Suppressor macrophage treated with lipopolysaccharide for 4 hours (primary cell): ENCODE results near the gene AK9.
"Not testable (repeated sequence)": the region's sequence is repeated elsewhere in the genome, so short reads cannot be mapped to it uniquely, and the experiment has no call there.

Experiments used
- DNase-seq: peaks from one replicate; pipeline ENCODE4 v3.0.0-alpha.2; 2020

AK9 gene

DNA sequence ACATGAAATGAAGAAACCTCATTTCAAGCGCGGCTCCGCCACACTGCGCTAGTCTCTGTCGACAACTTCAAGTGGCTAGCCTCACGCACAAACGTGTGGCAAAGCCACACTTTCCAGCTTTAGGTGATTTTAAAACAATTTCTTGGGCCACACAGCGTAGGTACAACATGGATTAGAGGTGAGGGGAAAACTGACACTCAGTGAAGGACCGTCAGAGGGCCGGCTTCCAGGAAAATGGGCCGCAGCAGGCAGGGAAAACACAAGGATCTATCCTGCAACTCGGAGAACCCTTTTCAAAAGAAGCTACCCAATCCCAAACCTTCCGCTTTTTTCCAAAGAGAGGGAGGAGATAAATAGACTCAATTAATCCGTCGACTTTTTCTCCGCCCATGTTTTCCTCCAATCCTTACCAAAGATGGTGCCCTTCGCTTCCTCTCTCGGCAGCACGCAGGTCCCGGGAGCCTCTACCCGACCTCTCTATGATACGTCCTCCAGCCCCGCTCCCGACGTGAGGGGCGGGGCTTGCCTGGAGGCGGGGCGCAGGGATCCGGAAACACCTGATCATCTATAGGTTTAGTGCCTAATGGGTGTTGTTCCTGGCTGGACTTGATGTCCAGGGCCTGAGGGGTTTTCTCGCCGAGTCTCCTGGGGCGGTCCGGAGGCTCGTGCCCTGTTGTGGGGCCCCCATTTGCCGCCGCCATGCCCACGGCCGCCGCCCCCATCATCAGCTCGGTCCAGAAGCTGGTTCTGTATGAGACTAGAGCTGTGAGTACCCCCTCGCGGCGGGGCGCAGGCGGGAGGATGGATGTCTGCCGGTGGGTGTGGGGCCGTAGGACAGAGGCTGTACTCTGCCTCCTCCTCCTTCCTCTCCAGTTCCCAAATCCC is at the start of gene AK9, which contains the start of gene FIG4:
Gene AK9, minus strand, starts transcription at position 466 of the 885 bp plus-strand sequence. CDS start 15,457 bp downstream, outside the sequence.
Gene FIG4, plus strand, starts transcription at position 560 of the 885 bp plus-strand sequence. Its CDS starts 140 bp downstream, at position 700.
- DNase-seq, result peak; percentile 96

DNA sequence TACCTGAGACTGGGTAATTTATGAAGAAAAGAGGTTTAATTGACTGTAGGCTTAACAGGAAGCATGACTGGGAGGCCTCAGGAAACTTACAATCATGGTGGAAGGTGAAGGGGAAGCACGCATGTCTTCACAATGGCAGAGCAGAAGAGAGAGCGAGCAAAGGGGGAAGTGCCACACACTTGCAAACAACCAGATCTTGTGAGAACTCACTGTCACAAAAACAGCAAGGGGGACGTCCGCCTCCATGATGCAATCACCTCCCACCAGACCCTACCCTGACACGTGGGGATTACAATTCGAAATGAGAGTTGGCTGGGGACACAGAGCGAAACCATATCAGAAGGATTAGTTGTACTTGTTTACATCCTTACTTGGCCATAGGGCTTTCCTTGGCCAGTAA is 49.8 kb upstream of the AK9 start:
- peak; percentile 42 for DNase-seq

DNA sequence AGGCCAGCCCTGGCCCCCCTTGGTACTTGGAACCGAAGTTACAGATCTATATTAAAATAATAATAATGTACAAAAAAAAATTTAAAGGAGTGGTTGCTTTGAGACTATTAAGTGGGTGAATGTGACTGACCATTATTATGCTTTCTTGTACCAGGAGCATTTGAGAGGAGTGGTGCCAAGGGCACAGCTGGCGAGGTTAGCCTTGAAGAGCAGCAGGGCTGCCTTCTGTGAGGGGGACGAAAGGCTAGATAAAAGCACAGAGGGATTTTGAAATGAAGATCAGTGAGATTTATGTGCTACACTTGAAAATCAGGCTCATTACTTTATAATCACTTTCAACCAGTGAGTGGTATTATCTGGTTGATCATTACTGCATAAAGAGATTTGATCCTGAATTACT is 48.7 kb upstream of the AK9 start:
- DNase-seq, result no peak

DNA sequence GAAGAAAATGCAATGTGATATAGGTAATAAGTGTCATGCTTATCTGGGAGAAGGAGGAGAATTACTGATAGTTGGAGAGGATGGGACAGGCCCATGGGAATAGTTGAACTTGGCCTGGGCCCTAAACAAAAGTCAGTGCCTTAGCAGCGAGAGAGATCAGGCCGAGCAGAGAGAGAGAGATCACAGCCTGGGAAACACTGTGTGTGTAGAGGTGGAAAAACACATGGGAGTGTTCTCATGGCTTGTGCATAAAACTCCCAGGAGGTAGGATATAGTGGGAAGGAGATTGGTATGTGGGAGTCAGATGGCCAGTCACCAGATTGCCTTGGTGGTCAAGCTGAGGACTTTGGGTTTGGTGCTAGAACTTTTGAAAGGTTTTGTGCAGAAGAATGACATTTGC is 47.7 kb upstream of the AK9 start:
- no peak for DNase-seq

DNA sequence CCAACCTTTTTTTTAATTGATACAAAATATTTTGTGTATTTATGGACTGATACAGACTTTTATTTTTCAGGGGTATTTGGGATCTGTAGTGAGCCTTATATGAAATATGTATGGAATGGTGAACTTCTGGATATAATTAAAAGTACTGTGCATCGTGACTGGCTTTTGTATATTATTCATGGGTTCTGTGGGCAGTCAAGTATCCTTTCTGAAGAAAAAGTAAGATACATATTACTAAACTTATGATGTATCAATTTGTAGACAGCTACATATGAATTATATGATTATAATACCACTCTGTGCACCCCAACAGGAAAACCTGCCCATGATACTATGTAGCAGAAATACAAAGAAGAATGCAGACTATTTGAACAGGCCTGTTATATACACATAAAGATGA is 47.3 kb upstream of the AK9 start:
- no peak for DNase-seq

DNA sequence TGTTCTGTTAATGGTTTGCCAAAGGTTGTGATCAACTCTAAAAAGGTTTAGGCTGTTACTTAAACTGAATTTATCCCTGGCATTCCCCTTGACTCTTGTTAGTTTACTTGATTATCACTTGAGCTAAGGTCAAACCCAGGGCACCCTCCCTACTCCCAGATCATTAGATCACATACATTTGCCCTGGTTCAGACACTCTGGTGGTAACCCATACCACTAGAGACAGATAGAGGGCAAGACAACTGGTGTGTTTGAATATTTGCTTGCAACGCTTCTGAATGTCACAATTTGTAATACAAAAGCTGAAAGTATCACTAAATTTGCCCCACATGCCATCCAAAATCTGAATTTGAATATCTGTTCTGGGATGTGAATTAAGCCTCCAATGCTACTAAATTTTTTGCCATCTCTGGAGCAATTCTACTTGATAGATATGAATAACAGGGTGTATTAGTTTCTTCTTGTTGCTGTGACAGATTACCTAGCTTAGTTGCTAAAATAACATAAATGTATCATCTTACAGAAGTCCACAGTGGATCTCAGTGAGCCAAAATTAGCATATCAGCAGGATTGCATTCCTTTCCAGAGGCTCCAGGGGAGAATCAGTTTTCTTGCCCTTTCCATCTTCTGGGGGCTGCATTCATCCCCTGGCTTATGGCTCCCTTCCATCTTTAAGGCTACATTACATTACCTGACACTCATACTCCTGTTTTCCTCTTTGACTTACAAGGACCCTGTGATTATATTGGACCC is 45.4 kb upstream of the AK9 start:
- no peak for DNase-seq

DNA sequence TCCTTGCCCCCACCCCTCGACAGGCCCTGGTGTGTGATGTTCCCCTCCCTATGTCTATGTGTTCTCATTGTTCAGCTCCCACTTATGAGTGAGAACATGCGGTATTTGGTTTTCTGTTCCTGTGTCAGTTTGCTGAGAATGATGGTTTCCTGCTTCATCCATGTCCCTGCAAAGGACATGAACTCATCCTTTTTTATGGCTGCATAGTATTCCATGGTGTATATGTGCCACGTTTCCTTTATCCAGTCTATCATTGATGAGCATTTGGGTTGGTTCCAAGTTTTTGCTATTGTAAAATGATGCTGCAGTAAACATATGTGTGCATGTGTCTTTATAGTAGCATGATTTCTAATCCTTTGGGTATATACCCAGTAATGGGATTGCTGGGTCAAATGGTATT is 34.2 kb upstream of the AK9 start:
- not testable (repeated sequence) for DNase-seq

DNA sequence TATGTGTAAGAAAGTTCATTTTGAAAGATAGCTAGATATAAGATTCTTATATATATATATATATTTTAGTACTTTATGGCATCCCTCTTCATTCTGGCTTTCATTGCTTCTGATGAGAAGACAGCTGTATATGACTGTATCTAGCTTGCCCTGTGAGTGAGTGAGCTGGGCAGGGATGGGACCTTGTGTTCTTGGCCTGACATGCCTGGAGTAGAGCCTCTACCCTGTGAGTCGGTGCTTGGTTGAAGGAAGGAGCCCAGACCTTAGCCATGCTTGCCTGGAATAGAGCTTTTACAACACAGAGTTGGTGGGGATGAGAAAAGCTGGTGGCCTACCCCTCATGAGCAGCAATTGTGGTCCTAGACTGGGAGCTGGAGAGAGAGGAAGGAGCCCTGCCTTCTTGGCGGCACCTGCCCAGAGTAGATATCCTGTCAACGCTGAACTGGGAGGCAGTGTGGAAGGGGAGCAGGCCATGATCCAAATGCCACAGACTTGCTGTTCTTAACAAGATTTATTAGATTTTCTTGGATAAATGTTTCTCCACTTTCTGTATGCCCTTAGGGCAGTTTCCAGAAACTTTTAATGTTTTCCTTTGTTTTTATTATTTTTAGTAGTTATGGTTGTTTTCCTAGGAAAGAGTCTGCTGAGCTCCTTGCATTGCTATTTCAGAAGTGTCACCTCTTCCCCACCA is 31.7 kb upstream of the AK9 start:
- no peak for DNase-seq

DNA sequence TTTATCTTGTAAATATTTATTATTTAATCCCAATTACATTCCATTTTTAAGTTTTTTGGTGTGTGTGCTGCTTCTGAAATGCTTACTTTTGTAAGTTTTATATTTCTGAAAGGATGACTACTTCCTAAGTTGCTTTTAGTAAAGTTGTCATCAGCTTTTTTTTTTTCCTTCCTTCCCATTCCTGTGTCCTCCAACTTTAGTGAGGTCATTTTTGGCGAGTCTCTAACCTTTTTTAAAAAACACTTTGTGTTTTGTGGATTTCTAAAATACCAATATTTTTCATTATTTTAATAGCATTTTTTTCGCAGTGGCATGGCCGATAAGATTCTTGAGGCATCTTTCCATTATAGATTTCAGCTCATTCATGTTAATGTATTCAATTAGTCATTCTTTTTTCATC is 31.0 kb upstream of the AK9 start:
- DNase-seq, result no peak

DNA sequence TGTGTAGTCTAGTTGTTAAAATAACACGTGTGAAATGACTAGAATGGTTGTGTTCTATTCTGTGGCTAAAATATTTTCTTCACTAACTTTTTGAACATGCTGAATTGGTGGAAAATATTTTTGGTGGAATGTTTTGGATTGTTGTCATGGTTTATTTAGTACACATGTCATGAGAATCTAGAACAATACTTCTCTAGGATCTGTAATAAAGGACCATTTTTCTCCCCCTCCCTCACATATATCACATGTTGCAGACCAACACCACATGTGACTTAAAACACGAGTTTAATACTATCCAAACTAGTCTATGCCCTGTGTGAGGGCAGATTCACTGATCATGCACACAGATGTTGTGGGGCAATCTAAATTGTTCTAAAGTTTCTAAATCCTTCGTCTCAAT is 29.3 kb upstream of the AK9 start:
- no peak for DNase-seq

DNA sequence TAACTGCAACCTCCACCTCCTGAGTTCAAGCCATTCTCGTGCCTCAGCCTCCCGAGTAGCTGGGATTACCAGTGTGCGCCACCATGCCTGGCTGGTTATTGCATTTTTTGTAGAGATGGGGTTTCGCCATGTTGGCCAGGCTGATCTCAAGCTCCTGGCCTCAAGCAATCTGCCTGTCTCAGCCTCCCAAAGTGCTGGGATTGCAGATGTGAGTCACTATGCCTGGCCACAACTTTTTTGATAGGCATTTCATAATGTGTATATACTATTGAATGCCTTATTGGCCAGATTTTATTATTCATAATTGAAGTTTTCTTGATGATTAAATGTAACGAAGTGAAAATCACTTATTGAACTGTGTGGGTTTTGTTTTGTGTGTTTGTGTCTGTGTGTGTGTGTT is 28.0 kb upstream of the AK9 start:
- DNase-seq, result no peak

DNA sequence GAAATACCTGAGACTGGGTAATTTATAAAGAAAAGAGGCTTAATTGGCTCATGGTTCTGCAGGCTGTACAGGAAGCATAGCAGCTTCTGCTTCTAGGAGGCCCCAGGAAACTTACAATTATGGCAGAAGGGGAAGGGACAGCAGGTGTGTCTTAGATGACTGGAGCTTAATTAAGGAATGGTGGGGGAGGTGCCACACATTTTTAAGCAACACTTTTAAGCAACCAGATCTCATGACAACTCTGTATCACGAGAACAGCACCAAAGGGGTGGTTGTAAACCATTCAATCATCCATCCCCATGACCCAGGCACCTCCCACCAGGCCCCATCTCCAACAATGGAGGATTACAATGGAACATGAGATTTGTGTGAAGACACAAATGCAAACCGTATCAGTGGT is 27.0 kb upstream of the AK9 start:
- no peak for DNase-seq

DNA sequence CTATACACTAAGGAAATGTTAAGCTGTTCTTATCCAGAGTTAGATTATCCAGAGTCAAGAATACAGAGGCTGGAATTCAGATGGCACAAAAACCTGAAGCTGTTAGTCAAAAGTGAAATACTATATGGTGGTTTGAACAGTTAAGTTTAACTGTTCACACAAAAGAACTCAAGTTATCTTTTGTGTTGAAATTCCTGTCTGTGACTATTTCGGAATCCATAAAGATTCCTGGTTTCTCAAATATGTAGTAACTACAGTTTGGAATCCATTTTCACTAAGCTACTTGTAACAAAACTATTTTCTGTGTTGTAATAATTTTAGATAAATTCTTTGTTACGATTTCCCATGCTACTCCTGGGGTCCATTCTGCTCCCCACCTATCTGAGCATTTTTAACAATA is 24.6 kb upstream of the AK9 start:
- DNase-seq, result no peak

DNA sequence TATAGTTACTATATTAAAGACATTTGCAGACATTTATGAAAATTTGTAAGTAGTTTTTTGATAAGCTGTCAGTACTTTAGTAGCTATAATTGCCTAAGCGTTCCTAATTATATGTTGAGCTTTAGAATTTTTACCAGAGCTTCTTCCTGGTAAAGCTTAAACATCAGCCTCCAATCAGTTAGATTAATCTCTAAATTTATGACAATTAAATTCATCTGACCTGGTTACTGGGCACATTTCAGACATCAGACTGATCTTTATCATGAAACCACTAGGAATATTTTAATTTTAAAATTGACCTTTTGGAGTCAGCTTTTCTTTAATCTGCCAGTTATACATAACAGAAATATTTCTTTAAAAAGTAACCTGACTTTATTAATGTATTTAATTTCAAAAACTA is 23.6 kb upstream of the AK9 start:
- DNase-seq, result no peak

DNA sequence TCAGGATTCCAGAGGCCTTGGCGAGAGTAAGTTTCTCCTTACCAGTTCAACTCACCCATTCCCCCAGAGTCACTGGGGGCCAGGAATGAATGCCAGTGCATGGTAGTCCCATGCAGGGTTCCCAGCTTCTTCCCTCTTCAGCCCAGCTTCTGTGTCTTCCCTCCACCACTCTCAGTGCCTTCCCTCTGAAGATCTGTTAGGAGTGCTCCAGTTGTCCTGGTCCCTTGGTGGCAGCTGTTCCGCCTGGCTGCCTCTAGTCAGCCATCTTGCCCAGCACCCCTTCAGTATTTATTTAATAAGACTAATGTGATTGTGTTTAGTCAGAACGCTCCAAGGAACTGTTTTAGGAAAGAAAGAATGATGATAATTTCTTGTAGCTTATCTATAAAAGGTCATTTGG is 23.2 kb upstream of the AK9 start:
- DNase-seq, result no peak

DNA sequence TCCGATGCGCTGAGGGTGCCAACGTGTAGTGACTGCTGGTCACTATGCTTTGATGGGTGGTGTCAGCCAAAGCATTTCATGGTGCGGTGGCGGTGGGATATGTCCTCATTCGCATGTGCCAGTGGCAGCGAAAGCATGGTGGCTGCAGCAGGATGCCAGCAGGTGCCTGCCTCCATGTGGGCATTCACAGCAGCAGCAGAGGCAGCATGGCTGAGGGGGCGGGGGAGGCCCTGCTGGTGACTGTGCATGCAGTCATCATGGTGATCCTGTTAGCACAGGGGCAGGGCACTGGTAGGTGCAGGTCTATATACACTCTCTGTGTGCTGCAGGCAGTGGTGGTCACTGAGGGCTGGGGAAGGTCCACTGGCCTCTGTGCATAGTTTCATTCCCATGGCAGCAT is 22.1 kb upstream of the AK9 start:
- no peak for DNase-seq

DNA sequence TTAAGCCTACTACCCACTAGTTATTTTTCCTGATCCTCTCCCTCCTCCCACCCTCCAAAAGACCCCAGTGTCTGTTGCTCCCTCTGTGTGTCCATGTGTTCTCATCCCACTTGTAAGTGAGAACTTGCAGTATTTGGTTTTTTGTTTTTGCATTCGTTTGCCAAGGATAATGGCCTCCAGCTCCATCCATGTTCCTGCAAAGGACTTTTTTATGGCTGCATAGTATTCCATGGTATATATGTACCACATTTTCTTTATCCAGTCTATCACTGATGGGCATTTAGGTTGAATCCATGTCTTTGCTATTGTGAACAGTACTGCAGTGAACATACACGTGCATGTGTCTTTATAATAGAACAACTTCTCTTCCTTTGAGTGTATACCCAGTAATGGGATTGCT is 17.1 kb upstream of the AK9 start:
- not testable (repeated sequence) for DNase-seq

DNA sequence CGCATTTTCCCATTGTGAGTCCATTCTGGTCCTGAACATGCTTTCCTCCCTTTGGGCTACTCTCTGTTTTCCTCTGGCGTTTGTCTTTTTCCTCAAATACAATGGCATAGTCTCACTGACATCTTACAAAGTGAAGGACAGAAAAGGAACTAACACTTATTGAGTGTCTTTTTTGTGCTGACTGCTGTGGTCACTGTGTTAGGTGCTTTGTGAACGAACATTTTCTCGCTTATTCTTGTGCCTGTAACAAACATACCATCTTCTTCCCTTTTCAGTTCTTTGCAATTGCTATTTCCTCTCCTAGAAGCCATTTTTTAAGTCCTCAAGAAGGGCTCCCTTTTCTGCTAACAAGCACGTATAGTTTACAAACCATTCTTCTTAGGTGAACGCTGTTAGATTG is 15.5 kb upstream of the AK9 start:
- no peak for DNase-seq

DNA sequence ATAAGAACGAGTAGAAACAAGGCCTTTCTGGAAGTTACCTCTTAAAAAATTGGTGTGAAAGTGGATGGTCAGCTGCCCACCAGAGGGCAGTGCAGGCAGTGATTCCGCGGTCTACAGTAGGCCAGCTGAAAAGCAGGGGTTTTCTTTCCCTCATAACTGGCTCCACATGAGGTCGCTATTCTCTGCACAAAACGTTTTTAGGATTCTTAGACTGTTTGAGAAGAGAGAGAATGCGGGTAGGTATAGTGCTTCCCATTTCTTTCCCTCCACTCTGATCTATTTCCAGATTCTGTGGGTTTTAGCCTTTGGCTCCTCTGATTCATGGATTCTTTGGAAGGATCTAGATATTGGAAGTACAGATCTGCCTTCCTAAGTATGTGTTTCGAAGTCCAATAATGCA is 14.3 kb upstream of the AK9 start:
- peak; percentile 90 for DNase-seq

DNA sequence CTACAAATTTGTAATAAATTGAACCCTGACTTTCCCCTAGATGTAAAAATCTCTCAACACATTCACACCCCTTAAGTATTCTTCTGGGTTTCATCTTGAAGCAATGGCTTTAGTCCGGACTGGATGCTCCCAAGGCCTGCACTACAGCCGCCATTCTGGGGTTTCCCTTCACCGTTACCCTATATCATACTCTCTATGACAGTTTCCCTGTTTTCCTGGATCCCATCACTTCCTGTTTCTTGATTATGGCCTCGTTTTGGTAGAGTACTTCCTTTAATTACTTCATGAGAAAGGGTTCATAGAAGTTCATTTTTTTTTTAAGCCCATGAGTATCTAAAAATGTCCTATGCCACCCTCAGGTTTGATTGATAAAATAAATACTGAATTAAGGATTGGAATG is 11.8 kb upstream of the AK9 start:
- peak; percentile 79 for DNase-seq

DNA sequence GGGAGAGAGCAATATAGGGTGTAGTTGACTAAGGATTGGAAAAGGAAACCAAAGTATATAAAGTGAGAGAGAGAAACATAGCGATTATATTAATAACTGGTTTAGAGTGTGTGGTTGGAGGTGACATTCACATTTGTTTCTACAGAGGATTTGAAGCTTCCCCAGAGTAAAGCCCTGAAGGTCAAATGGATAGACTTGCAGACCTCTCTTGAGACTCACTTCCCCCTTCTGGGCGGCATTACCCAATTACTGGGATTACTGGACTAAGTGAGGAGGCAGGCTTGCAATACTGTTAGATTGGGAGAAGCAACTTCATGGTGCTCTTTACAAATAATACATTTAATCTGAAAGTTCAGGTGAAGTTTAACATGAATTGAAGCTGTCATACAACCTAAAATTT is 10.8 kb upstream of the AK9 start:
- peak; percentile 89 for DNase-seq

DNA sequence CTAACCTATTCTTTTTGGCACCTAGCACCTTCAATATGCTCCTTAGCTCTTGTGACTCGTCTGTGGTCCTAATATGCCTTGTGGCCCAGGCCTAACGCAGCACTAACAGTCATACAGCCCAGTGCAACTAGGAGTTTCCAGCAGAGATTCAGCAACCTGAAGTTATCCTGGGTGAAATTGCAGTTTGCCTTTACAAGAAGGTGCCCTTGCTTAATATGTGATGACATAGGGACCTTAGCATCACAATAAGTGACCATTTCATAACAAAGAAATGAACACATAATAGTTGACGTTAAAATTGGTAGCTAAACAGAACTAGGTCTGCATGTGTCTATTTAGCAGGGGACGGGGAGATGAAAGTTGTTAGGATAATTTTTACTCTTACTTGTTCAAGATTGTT is 10.2 kb upstream of the AK9 start:
- peak; percentile 28 for DNase-seq

DNA sequence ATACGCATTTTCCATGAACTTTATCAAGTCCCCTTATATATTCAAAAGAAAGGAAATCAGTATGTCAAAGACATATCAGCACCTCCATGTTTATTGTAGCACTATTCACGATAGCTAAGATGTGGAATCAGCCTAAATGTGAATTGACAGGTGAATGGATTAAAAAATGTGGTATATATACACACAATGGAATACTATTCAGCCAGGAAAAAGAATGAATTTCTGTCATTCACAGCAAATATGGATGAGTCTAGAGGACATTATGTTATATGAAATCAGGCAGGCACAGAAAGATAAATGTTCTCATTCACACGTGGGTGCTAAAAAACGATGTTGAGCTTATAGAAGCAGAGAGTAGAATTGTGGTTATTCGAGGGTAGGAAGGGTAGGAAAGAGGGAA is 5.4 kb upstream of the AK9 start:
- no peak for DNase-seq

DNA sequence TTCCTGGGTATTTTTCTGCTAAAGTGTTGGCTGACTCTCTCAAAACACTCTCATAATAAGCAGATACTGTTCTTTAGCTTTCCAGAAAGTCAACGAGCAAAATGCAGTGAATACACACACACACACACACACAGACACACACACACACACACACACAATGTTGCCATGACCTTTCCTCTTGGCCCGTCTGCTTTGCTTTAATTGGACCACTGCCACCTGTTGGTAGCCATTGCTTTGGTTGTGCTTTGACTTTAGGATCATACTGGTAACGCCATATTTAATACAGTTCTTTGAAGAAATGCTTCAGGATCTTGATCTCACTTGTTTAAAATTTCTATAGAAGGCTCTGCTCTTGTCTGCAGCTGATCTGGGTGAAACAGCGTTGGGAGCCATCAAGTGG is 4.5 kb upstream of the AK9 start:
- DNase-seq, result no peak
